Stimulated activated CD4-positive, alpha-beta T cell treated with anti-CD3 and anti-CD28 coated beads, TNF-alpha, amount 100 ng/mL, for 1 hour (primary cell): Measurements from ENCODE around the gene FUT1.
"Not testable (repeated sequence)": the region's sequence is repeated elsewhere in the genome, so short reads cannot be mapped to it uniquely, and the experiment has no call there.

ENCODE experiments used
- DNase-seq, 3 donors: peaks; one replicate each; pipeline ENCODE4 v3.0.0-alpha.2; 2020; ENCODE audit warnings: low read depth in 3 of 3, low spot score in 1 of 3

The FUT1 gene

GRCh38 chr19:48752496-48753365 lies at the start of gene FUT1:
FUT1 (minus strand) TSS chr19:48752641; CDS start chr19:48751281, 1,360 bp downstream.
- DNase-seq, result no peak

DNA sequence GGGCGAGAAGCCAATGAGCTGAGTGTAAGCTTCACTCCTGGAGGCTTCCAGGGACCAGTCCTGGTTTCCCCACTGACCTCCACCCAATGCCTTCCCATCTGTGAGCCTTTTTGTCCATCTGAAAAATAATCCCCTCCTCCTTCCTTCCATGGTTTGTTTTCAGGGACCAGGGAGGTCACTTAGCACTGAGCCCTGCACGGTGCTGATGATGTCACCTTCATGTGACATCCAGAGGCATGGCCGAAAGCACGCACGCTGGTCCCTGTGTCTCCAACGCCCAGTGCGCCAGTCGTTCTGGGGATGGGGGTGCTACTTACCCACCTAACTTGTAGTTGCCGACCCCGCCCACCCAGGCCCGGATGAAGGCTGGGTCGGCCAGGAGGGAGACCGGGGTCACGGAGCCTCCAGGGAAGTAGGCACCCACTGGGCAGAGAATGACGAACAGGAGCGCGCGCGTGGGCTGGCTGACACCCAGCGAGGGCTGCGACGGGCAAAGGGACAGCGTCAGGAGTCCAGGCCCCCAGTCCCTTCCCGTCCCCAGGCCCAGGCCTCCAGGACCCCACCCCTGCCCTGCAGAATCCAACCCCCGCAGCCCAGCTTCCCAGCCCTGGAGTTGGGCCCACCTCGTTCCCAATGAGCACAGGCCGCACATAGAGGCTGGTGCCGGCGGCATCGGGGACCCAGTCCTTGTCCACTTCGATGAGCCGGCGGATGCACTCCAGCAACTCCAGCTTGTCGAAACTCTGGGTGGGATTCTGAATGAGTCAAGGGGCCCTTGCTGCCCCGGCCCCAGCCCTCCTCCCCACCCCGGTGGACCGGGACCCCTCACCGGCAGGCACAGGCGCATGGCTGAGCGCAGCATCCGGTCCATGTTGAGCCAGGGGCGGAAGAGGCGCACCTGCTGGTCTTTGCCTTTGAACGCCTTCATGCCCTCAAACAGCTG lies 47.2 kb upstream of the FUT1 start:
- no peak for DNase-seq

DNA sequence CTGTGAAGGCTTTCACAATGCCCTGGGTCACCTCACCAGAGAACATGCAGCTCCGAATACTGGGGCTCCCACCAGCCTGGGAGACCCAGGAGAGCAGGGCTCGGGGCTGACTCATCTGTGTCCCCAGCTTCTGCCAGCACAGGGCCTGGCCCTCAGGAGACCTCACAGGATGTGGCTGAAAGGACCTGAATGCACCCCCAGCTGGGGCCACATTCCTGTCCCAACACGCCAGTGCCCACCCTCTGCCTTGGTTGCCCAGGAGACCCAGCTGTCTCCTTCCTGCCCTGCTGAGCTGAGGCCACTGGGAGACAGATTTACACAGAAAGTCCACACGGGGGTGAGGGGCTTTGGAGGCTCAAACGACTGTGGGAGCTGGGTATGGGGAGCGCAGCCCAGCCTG lies 46.5 kb upstream of the FUT1 start:
- DNase-seq, result no peak

GRCh38 chr19:48797103-48797502 lies 44.7 kb upstream of the FUT1 start:
- no peak for DNase-seq

- no peak for DNase-seq
Observed at GRCh38 chr19:48796298-48797083, 44.0 kb upstream of the FUT1 start.

DNA sequence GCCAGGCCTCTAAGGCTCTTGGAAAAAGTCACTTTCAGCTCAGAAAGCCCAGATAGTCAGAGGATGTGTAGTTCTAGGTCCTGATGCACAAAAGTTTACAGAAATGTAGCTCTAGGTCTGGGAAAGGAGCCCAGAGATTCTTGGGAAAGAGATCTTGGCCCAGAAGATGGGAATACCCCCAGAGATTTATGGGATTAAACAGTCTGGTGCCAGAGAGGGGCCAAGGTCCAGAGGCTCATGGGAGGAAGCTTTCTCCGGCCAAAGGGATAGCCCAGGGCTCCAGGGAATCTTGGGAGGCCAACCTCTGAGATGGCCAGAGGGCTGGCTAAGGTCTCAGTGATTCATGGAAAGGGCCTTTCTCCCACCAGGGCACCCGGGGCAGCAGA lies 43.2 kb upstream of the FUT1 start:
- no peak for DNase-seq

DNA sequence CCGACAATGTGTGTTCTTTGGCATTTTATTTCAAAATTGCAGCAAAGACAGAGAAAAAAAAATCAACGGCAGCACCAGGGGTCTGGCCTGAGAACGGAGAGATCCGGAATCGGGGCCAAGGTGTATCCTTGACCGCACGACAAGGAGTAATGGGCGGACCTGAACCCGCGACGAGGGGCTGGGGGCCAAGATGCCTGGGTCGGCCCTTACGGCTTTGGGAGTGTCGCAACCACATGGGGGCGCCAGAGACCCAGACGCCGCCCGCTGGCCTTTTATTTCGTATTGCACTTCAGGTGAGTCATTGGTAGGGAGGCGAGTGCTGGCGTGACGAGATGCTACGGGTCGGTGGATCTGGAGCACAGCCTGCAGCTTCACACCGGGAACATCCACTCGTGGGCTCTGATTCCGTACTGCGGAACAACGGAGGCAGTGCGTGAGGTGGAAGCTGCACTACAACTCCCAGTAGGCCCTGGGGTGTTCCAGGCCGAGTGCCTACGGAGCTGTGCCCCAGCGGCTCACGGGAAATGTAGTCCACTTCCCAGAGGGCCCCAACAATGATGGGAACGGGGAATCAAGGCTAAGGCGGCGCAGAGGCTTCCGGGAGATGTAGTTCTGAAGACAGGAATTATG lies 42.7 kb upstream of the FUT1 start:
- DNase-seq, result peak; percentile 62 to 79 (median 66)

DNA sequence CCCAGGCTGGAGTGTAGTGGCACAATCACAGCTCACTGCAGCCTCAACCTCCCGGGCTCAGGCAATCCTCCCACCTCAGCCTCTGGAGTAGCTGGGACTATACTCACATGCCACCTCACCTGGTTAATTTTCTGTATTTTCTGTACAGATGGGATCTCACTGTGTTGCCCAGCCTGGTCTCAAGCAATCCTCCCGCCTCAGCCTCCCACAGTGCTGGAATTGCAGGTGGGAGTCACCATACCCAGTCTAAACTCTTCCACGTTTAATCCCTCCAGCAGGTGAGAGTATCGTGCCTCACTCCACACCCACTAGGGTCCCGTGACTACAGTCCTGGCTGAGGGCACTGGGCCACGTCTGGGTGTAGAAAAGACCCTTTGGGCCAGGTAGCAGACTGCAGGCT lies 41.9 kb upstream of the FUT1 start:
- DNase-seq, result no peak

GRCh38 chr19:48793271-48793670 lies 40.8 kb upstream of the FUT1 start:
- no peak for DNase-seq

GRCh38 chr19:48787331-48787730 lies 34.9 kb upstream of the FUT1 start:
- DNase-seq, result not testable (repeated sequence)

GRCh38 chr19:48786422-48786821 lies 34.0 kb upstream of the FUT1 start:
- not testable (repeated sequence) for DNase-seq

DNA sequence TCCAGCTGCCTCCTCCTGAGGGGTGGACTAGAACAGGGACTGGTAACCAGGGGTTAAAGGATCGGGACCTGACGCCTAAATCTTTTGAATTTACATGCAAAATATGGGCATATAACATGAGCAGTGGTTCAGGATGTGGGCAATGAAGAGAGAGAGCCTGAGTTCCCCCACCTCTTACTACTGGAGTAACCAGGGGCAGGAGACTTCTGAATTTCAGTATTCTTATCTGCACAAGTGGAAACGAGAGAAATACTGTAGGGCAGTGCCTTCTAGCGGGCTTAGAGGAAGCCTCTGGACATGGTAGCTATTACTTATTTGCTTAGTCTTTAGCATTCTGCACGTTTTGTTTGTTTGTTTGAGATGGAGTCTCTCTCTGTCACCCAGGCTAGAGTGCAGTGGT lies 32.1 kb upstream of the FUT1 start:
- no peak for DNase-seq

- no peak for DNase-seq
Observed at GRCh38 chr19:48780631-48781391, 28.4 kb upstream of the FUT1 start.

- no peak for DNase-seq
Observed at GRCh38 chr19:48779636-48780035, 27.2 kb upstream of the FUT1 start.

GRCh38 chr19:48777720-48778119 lies 25.3 kb upstream of the FUT1 start:
- DNase-seq, result no peak

DNA sequence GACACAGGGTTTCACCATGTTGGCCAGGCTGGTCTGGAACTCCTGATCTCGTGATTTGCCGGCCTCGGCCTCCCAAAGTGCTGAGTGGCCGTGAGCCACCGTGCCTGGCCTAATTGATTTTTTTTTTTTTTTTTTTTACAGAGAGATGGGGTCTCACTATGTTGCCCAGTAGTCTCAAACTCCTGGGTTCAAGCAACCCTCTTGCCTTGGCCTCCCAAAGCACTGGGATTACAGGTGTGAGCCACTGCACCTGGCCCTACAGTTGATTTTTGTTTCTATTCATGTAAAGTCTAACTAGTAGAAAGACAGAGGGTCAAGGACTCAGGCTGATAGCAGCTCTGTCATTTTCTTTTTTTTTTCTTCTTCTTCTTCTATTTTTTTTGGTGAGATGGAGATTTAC lies 24.7 kb upstream of the FUT1 start:
- no peak for DNase-seq

GRCh38 chr19:48772503-48772953 lies 20.1 kb upstream of the FUT1 start:
- no peak for DNase-seq

- no peak for DNase-seq
Observed at GRCh38 chr19:48770734-48771472, 18.5 kb upstream of the FUT1 start.

GRCh38 chr19:48770266-48770665 lies 17.8 kb upstream of the FUT1 start:
- DNase-seq, result no peak
